Endothelial cell of umbilical vein (primary cell): Measurements from ENCODE around the gene VSNL1. TPM values are rescaled to one million over a fixed set of nuclear protein-coding genes. Genes with fewer than 3 reads are reported as not detected.

Source experiments
- BruUV-seq: library from RNA; stranded (reverse); fragments of 400-500 nt; replicated peaks from 2 replicates; lab custom pipeline; 2021; lab: Mats Ljungman, UMichigan
- CTCF ChIA-PET: fragments of 300-600, 350-600 bp; sonication (Branson Sonifier 250); formaldehyde crosslinking; loops from one replicate; lab custom pipeline; 2021; ENCODE audit warnings: antibody characterized with exemption, inconsistent platforms; lab: Charles Lee
- POLR2A ChIA-PET: fragments of 300-600, 350-600 bp; sonication (Branson Sonifier 250); formaldehyde crosslinking; loops from one replicate; lab custom pipeline; 2021; ENCODE audit warnings: antibody characterized with exemption, inconsistent platforms; lab: Charles Lee
- DNase-seq: peaks from one replicate; pipeline ENCODE4 v3.0.0-alpha.2; 2011; ENCODE audit warnings: low read depth, low spot score
- FAIRE-seq: peaks from 2 replicates; lab custom pipeline; 2011; peaks lifted over from hg19 to GRCh38; lab: Jason Lieb, UNC
- H2AFZ ChIP-seq: 2 replicates; pipeline ENCODE4 v1.6.0; 2012; ENCODE audit warnings: low read depth, low read length, control low read depth, inconsistent platforms
- H3K27ac ChIP-seq: 2 replicates; pipeline ENCODE4 v1.5.1; 2011; ENCODE audit warnings: low read depth, mild to moderate bottlenecking, control low read depth, low read length, moderate library complexity; ENCODE audit not compliant: insufficient read depth
- H3K27me3 ChIP-seq, 2 experiments: 2 replicates each; pipeline versions ENCODE4 v1.6.0 to v1.6.1; 2011; ENCODE audit warnings: low read length in 2 of 2, mixed read lengths in 1 of 2; ENCODE audit not compliant: control insufficient read depth in 2 of 2, insufficient read depth in 2 of 2
- H3K36me3 ChIP-seq, 2 experiments: 2 replicates in 1 of 2; 3 replicates in 1 of 2; pipeline ENCODE4 v1.5.1; 2011; ENCODE audit warnings: low read length in 2 of 2, mild to moderate bottlenecking in 1 of 2, moderate library complexity in 1 of 2; ENCODE audit not compliant: control insufficient read depth in 2 of 2, insufficient read depth in 2 of 2; ENCODE audit errors: extremely low read depth in 1 of 2
- H3K4me1 ChIP-seq: 3 replicates; pipeline ENCODE4 v1.5.1; 2011; ENCODE audit warnings: mild to moderate bottlenecking, low read length; ENCODE audit not compliant: control insufficient read depth, insufficient read depth; ENCODE audit errors: extremely low read depth
- H3K4me2 ChIP-seq: 2 replicates; pipeline ENCODE4 v1.6.1; 2011; ENCODE audit warnings: low read length, control low read depth, mixed read lengths; ENCODE audit not compliant: insufficient read depth
- H3K4me3 ChIP-seq, 3 experiments: fragments of 200-600 bp in 1 of 3; sonication (generic), shearing (Covaris generic) in 1 of 3; replicated peaks in 1 of 3; 2 replicates each; pipeline ENCODE4 v1.5.1; 2011 to 2016; ENCODE audit warnings: control low read depth in 3 of 3, low read length in 3 of 3, mild to moderate bottlenecking in 2 of 3, inconsistent platforms in 1 of 3, low read depth in 1 of 3, moderate library complexity in 1 of 3; ENCODE audit not compliant: insufficient read depth in 1 of 3
- H3K79me2 ChIP-seq: 2 replicates; pipeline ENCODE4 v1.6.0; 2012; ENCODE audit warnings: low read length, inconsistent platforms; ENCODE audit not compliant: control insufficient read depth, insufficient read depth
- H3K9ac ChIP-seq: replicated peaks from 2 replicates; pipeline ENCODE3; 2011; ENCODE audit warnings: low read length, control low read depth; ENCODE audit not compliant: insufficient read depth; ENCODE audit errors: extremely low read depth
- H3K9me1 ChIP-seq: replicated peaks from 3 replicates; pipeline ENCODE4 v1.6.0; 2011; ENCODE audit warnings: mild to moderate bottlenecking, low read length; ENCODE audit not compliant: control insufficient read depth, insufficient read depth; ENCODE audit errors: extremely low read depth
- H3K9me3 ChIP-seq: replicated peaks from 2 replicates; pipeline ENCODE4 v1.5.1; 2012; ENCODE audit warnings: low read length, inconsistent platforms; ENCODE audit not compliant: control insufficient read depth, insufficient read depth
- H4K20me1 ChIP-seq: replicated peaks from 2 replicates; pipeline ENCODE3; 2011; ENCODE audit warnings: mild to moderate bottlenecking, low read length; ENCODE audit not compliant: control insufficient read depth, insufficient read depth; ENCODE audit errors: extremely low read depth
- CTCF ChIP-seq, 2 donors: IDR thresholded peaks; 1 replicate in 1 of 2; 2 replicates in 1 of 2; pipeline ENCODE4 v1.5.1; 2011; ENCODE audit warnings: low read length in 2 of 2, mild to moderate bottlenecking in 2 of 2, moderate library complexity in 2 of 2, control low read depth in 1 of 2, inconsistent platforms in 1 of 2, low read depth in 1 of 2; ENCODE audit not compliant: insufficient read depth in 1 of 2; ENCODE audit errors: extremely low read depth in 1 of 2
- EZH2 ChIP-seq: IDR thresholded peaks from 2 replicates; pipeline ENCODE4 v1.6.1; 2012; ENCODE audit warnings: borderline replicate concordance, low read depth, mild to moderate bottlenecking, moderate library complexity, low read length, inconsistent platforms; ENCODE audit not compliant: severe bottlenecking
- FOS ChIP-seq: IDR thresholded peaks from 2 replicates; pipeline ENCODE4 v1.6.1; 2011; ENCODE audit warnings: mild to moderate bottlenecking, low read length, moderate library complexity, borderline replicate concordance; ENCODE audit not compliant: insufficient read depth
- GATA2 ChIP-seq: IDR thresholded peaks from 2 replicates; pipeline ENCODE4 v1.7.0; 2011; ENCODE audit warnings: low read depth, mild to moderate bottlenecking, moderate library complexity, mixed read lengths, low read length; ENCODE audit not compliant: insufficient read length, insufficient read depth
- JUN ChIP-seq: IDR thresholded peaks from 2 replicates; pipeline ENCODE4 v1.6.1; 2011; ENCODE audit warnings: borderline replicate concordance, low read depth; ENCODE audit not compliant: insufficient read length, insufficient read depth
- MAX ChIP-seq: IDR thresholded peaks from 2 replicates; pipeline ENCODE4 v1.6.1; 2011; ENCODE audit not compliant: insufficient read depth, insufficient read length
- MYC ChIP-seq: IDR thresholded peaks from one replicate; pipeline ENCODE4 v1.6.1; 2011; ENCODE audit warnings: mild to moderate bottlenecking, low read depth, low read length
- POLR2A ChIP-seq: IDR thresholded peaks from 2 replicates; pipeline ENCODE4 v1.6.1; 2012; ENCODE audit warnings: low read depth, mild to moderate bottlenecking, control low read depth, low read length
- POLR2AphosphoS5 ChIP-seq: IDR thresholded peaks from 2 replicates; pipeline ENCODE4 v1.6.1; 2012; ENCODE audit warnings: low read depth, mild to moderate bottlenecking, control low read depth, low read length, moderate library complexity; ENCODE audit not compliant: insufficient read depth
- dilution Hi-C: fragments of 300-500 bp; cut with MboI; formaldehyde crosslinking; loops from one replicate; pipeline ENCODE4 v1.15.0; 2019; ENCODE audit warnings: low sequenced_read_pairs; ENCODE audit not compliant: extremely low pct_ligation_motif_present
- intact Hi-C: fragments of 100-400 bp; cut with micrococcal nuclease; formaldehyde crosslinking; loops from one replicate; pipeline ENCODE4 v1.10.0; 2022
- polyA plus RNA-seq, 4 experiments: library from polyadenylated mRNA; depleted of rRNA in 3 of 4; stranded (reverse) in 3 of 4; unstranded in 1 of 4; fragments of >200 nt; gene quantifications; 2 replicates each; pipeline versions ENCODE4 v1.2.1 to v1.2.3, GENCODE V29; 2011 to 2012; ENCODE audit warnings: missing spikeins in 1 of 4
- total RNA-seq: library from RNA; stranded (reverse); gene quantifications from 2 replicates; pipeline ENCODE4 v1.2.3, GENCODE V29; 2021

The VSNL1 gene
- total and polyA plus RNA-seq, 2 donors (not counting 3 experiments of a cell fraction or from before 2014, with no cell fraction given) = not detected

- Histone ChIP-seq H4K20me1 (no peaks in the 10 kb centered on the region), H3K4me3 (no peak overlapping the region), H3K9me3 (no peaks in the 10 kb centered on the region), H3K9me1 (no peaks in the 10 kb centered on the region), H2AFZ (no peak overlapping the region), H3K79me2 (no peaks in the 10 kb centered on the region), H3K4me2 (no peak overlapping the region), H3K4me1 (peaks cover 15% of the 10 kb centered on the region), H3K9ac (no peak overlapping the region), H3K27me3 (peaks cover 29 to 59% of the 10 kb centered on the region in 2 experiments), H3K36me3 (no peaks in the 10 kb centered on the region), H3K27ac (no peak overlapping the region)
- FAIRE-seq = no peak
- TF ChIP-seq FOS (no peak), CTCF (IDR thresholded peaks at IDR 0.05; ENCODE audit: extremely low read depth in 1 of 2, insufficient read depth in 1 of 2, low read depth in 1 of 2, low read length in 2 of 2) (no peak), GATA2 (no peak), EZH2 (no peak)
- POLR2A ChIA-PET = no interaction called here
- DNase-seq = no peak
- dilution Hi-C loops = no loop called here
- CTCF ChIA-PET = interaction anchor here (1.0 kb wide), 1 partner anchor 9 kb away, joined by 3 read pairs; no protein-coding TSS in a partner anchor
- no TSS peak for BruUV-seq
- intact Hi-C loops = no loop called here
These were observed 3.4 kb downstream of the VSNL1 start for GRCh38 chr2:17543848-17544247.

- Histone ChIP-seq H3K4me3 (no peak overlapping the region), H3K4me2 (no peak overlapping the region), H3K9ac (no peak overlapping the region), H4K20me1 (no peaks in the 10 kb centered on the region), H2AFZ (no peak overlapping the region), H3K4me1 (peaks cover 11% of the 10 kb centered on the region), H3K9me1 (no peaks in the 10 kb centered on the region), H3K27me3 (peaks cover 25 to 55% of the 10 kb centered on the region in 2 experiments), H3K27ac (no peak overlapping the region), H3K79me2 (no peaks in the 10 kb centered on the region), H3K9me3 (no peaks in the 10 kb centered on the region), H3K36me3 (no peaks in the 10 kb centered on the region)
- no peak for FAIRE-seq
- TF ChIP-seq MYC = no peak
- no peak for TF ChIP-seq MAX
- TF ChIP-seq POLR2AphosphoS5 = no peak
- no peak for TF ChIP-seq FOS
- TF ChIP-seq JUN = no peak
- TF ChIP-seq POLR2A = no peak
- dilution Hi-C loops (no loop called here), intact Hi-C loops (no loop called here)
- ChIA-PET CTCF (interaction anchor here (1.0 kb wide), 1 partner anchor 9 kb away, joined by 3 read pairs; no protein-coding TSS in a partner anchor), POLR2A (no interaction called here)
- DNase-seq = no peak
- BruUV-seq = no TSS peak
These were observed 3.8 kb downstream of the VSNL1 start for GRCh38 chr2:17544256-17544655.
